CD4-positive, alpha-beta memory T cell (primary cell): ENCODE data around the gene ZDHHC14. TPM values are rescaled to one million over a fixed set of nuclear protein-coding genes. Genes with fewer than 3 reads are reported as not detected.
"Not testable (repeated sequence)": the region's sequence is repeated elsewhere in the genome, so short reads cannot be mapped to it uniquely, and the experiment has no call there.

Experiments
- CTCF ChIA-PET: fragments of 350-600 bp; sonication (Branson Sonifier 250); formaldehyde crosslinking; loops from one replicate; lab custom pipeline; 2021; ENCODE audit warnings: inconsistent platforms; ENCODE audit not compliant: partially characterized antibody; lab: Charles Lee
- POLR2A ChIA-PET: fragments of 350-600 bp; sonication (Branson Sonifier 250); formaldehyde crosslinking; loops from one replicate; lab custom pipeline; 2021; ENCODE audit not compliant: partially characterized antibody; lab: Charles Lee
- DNase-seq, 5 donors: peaks; one replicate each; pipeline versions ENCODE4 v3.0.0 to v3.0.0-alpha.2; 2020 to 2022; ENCODE audit warnings: mixed read lengths in 1 of 5
- H3K27ac ChIP-seq: one replicate; pipeline ENCODE4 v1.7.0; 2013; ENCODE audit warnings: low read depth, low read length
- H3K27me3 ChIP-seq: 2 replicates; pipeline ENCODE4 v1.7.0; 2013; ENCODE audit warnings: mild to moderate bottlenecking, low read length, moderate library complexity; ENCODE audit not compliant: insufficient read depth
- H3K36me3 ChIP-seq: 2 replicates; pipeline ENCODE4 v1.7.0; 2013; ENCODE audit warnings: mild to moderate bottlenecking, low read length, moderate library complexity; ENCODE audit not compliant: insufficient read depth
- H3K4me1 ChIP-seq: 2 replicates; pipeline ENCODE4 v1.7.0; 2013; ENCODE audit warnings: mild to moderate bottlenecking, low read length, moderate library complexity; ENCODE audit not compliant: insufficient read depth
- H3K4me3 ChIP-seq, 2 donors: one replicate each; pipeline ENCODE4 v1.7.0; 2013; ENCODE audit warnings: low read length in 2 of 2, mild to moderate bottlenecking in 1 of 2
- H3K9me3 ChIP-seq, 2 donors: one replicate each; pipeline ENCODE4 v1.7.0; 2013; ENCODE audit warnings: low read length in 2 of 2, control low read depth in 1 of 2; ENCODE audit not compliant: control insufficient read depth in 1 of 2
- H3K27ac Mint-ChIP-seq, 7 donors: one replicate each; pipeline ENCODE4 v1.8.0; 2020 to 2021; ENCODE audit warnings: mixed read lengths in 7 of 7, mild to moderate bottlenecking in 6 of 7, inconsistent platforms in 3 of 7, moderate library complexity in 3 of 7
- H3K27me3 Mint-ChIP-seq, 2 donors: one replicate each; pipeline ENCODE4 v1.8.0; 2020 to 2021; ENCODE audit warnings: mixed read lengths in 2 of 2
- H3K36me3 Mint-ChIP-seq, 2 donors: one replicate each; pipeline ENCODE4 v1.8.0; 2020 to 2021; ENCODE audit warnings: mixed read lengths in 2 of 2, inconsistent platforms in 1 of 2, mild to moderate bottlenecking in 1 of 2
- H3K4me1 Mint-ChIP-seq, 4 donors: one replicate each; pipeline ENCODE4 v1.8.0; 2020 to 2021; ENCODE audit warnings: mixed read lengths in 4 of 4, mild to moderate bottlenecking in 1 of 4
- H3K4me3 Mint-ChIP-seq, 8 donors: one replicate each; pipeline ENCODE4 v1.8.0; 2020 to 2021; ENCODE audit warnings: mixed read lengths in 8 of 8, mild to moderate bottlenecking in 7 of 8, moderate library complexity in 6 of 8, inconsistent platforms in 3 of 8
- H3K9me3 Mint-ChIP-seq, 8 donors: one replicate each; pipeline ENCODE4 v1.8.0; 2020 to 2021; ENCODE audit warnings: mixed read lengths in 8 of 8, mild to moderate bottlenecking in 5 of 8, inconsistent platforms in 3 of 8, moderate library complexity in 1 of 8
- intact Hi-C: fragments of 100-400 bp; cut with micrococcal nuclease; formaldehyde crosslinking; loops from one replicate; pipeline ENCODE4 v1.15.1; 2023
- polyA plus RNA-seq, 2 donors: library from polyadenylated mRNA; unstranded; fragments of 300-500 nt; fragmentation: Illumina TruSeq; gene quantifications; one replicate each; pipeline ENCODE4 v1.2.3, GENCODE V29; 2021
- total RNA-seq, 2 experiments: library from RNA; stranded (reverse); gene quantifications; one replicate each; pipeline ENCODE4 v1.2.3, GENCODE V29; 2021

Gene ZDHHC14
- total and polyA plus RNA-seq, 4 experiments from 2014 or later: 1.5 to 1.9 (median 1.7) TPM

DNA sequence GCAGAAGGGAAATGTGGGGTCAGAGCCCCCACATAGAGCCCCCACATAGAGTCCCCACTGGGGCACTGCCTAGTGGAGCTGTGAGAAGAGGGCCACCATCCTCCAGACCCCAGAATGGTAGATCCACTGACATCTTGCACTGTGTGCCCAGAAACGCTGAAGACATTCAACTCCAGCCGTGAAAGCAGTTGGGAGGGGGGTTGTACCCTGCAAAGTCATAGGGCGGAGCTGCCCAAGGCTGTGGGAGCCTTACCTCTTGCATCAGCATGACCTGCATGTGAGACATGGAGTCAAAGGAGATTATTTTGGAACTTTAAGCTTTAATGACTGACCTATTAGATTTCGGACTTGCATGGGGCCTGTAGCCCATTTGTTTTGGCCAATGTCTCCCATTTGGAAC, 209.7 kb downstream of the ZDHHC14 start:
- intact Hi-C loops, H3K27ac Mint-ChIP-seq, DNase-seq: not testable (repeated sequence)

DNA sequence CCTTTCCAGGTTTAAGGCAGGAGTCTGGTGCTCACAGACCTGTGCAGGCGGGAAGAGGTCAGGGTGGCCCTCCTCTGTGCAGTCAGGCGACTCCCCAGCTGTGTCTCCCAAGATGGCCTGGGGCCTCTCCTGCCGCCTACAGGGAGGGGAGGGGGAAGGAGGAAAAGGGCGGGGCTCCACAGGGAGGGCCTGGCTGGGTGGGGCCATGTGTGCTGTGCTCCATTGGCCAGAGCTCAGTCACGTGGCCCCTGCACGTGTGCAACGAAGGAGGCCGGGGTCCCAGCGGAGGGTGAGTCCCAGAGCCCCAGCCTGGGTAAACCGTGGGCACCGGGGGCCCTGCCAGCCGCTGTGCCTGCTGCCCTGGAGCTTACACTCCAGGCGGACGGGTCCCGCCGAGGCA, 211.6 kb downstream of the ZDHHC14 start:
- ChIA-PET CTCF (no interaction called here), POLR2A (no interaction called here)
- H3K4me1 ChIP-seq: no peaks in the 10 kb centered on the region
- Mint-ChIP-seq H3K4me1 (no peaks in the 10 kb centered on the region), H3K4me3 (peak overlapping the region in 1 of 8 donors; percentile 15), H3K27ac (peak overlapping the region in 1 of 7 donors; percentile 27), H3K36me3 (peaks cover 1 to 24% of the 10 kb centered on the region in 2 donors), H3K27me3 (no peaks in the 10 kb centered on the region), H3K9me3 (peaks cover 0 to 25% (median 16%) of the 10 kb centered on the region in 8 donors)
- H3K27me3 ChIP-seq: no peaks in the 10 kb centered on the region
- DNase-seq: no peak
- no peak overlapping the region for H3K4me3 ChIP-seq
- intact Hi-C loops: no loop called here
- H3K27ac ChIP-seq: no peak overlapping the region
- H3K9me3 ChIP-seq: no peaks in the 10 kb centered on the region
- no peaks in the 10 kb centered on the region for H3K36me3 ChIP-seq

More for the DNA sequence above, 209.7 kb downstream of the ZDHHC14 start:
- H3K4me3 ChIP-seq, H3K27me3 Mint-ChIP-seq, H3K27me3 ChIP-seq, CTCF ChIA-PET, H3K9me3 ChIP-seq, POLR2A ChIA-PET, H3K27ac ChIP-seq, H3K4me1 ChIP-seq, H3K36me3 ChIP-seq, H3K4me1 Mint-ChIP-seq, H3K4me3 Mint-ChIP-seq: not testable (repeated sequence)
- Mint-ChIP-seq H3K36me3 (peaks cover 1 to 20% of the 10 kb centered on the region in 2 donors), H3K9me3 (peaks cover 0 to 25% (median 16%) of the 10 kb centered on the region in 8 donors)

DNA sequence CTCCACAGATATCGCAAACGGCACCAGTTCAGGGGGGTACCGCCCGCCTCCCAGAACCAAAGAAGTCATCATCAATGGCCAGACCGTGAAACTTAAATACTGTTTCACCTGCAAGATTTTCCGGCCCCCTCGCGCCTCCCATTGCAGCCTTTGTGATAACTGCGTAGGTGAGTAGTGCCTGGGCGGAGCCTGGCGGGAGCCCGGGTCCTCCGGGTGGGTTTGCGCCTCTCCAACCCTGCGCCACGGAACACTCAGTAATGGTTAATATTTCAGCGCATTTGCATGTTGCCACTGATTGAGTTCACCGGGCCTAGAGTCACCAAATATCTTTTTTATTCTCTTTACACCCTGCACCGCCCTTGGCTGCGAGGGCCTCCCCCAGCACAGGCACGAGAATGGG, 212.0 kb downstream of the ZDHHC14 start:
- peaks cover 1 to 24% of the 10 kb centered on the region in 2 donors for H3K36me3 Mint-ChIP-seq

DNA sequence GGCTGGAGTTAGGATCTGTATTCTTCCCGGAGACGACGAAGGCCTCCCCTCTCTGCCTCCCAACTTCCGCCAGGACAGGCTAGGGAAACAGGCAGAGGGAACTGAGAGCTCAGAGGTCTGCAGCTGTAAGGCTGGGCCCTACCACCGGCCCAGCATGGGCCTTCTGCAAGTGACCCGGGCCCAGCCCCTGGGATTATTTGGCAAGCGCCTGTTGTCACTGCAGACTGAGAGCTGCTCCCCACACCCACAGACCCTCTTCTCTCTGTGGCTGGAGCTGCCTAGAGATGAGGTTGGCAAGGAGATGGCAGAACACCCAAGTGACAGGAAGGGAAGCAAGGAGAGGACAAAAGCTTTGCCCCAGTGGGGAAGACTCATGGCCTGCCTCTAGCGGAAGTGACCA, 212.6 kb downstream of the ZDHHC14 start:
- Mint-ChIP-seq H3K9me3 (peaks cover 0 to 24% (median 16%) of the 10 kb centered on the region in 8 donors), H3K36me3 (peaks cover 1 to 22% of the 10 kb centered on the region in 2 donors), H3K4me3 (no peak overlapping the region), H3K27ac (no peak overlapping the region), H3K27me3 (no peaks in the 10 kb centered on the region), H3K4me1 (peaks cover 0 to 3% (median under 1%) of the 10 kb centered on the region in 4 donors)
- DNase-seq: no peak
- POLR2A ChIA-PET: no interaction called here
- Histone ChIP-seq H3K4me1 (no peaks in the 10 kb centered on the region), H3K4me3 (no peak overlapping the region), H3K27me3 (no peaks in the 10 kb centered on the region), H3K9me3 (no peaks in the 10 kb centered on the region), H3K27ac (no peak overlapping the region), H3K36me3 (no peaks in the 10 kb centered on the region)
- CTCF ChIA-PET: interaction anchor here (1.3 kb wide), 1 partner anchor 279 kb away, joined by 5 read pairs; no protein-coding TSS in a partner anchor
- intact Hi-C loops: no loop called here

More for the DNA sequence above, 212.0 kb downstream of the ZDHHC14 start:
- intact Hi-C loops: no loop called here
- no peaks in the 10 kb centered on the region for H3K27me3 Mint-ChIP-seq
- ChIA-PET POLR2A (no interaction called here), CTCF (interaction anchor here (1.3 kb wide), 1 partner anchor 278 kb away, joined by 5 read pairs; no protein-coding TSS in a partner anchor)
- Histone ChIP-seq H3K27ac (no peak overlapping the region), H3K27me3 (no peaks in the 10 kb centered on the region), H3K9me3 (no peaks in the 10 kb centered on the region), H3K4me1 (no peaks in the 10 kb centered on the region), H3K36me3 (no peaks in the 10 kb centered on the region), H3K4me3 (no peak overlapping the region)
- peak overlapping the region in 1 of 8 donors; percentile 15 for H3K4me3 Mint-ChIP-seq
- peaks cover 0 to 2% (median under 1%) of the 10 kb centered on the region in 4 donors for H3K4me1 Mint-ChIP-seq
- H3K9me3 Mint-ChIP-seq: peaks cover 0 to 25% (median 16%) of the 10 kb centered on the region in 8 donors
- H3K27ac Mint-ChIP-seq: no peak overlapping the region
- DNase-seq: no peak

DNA sequence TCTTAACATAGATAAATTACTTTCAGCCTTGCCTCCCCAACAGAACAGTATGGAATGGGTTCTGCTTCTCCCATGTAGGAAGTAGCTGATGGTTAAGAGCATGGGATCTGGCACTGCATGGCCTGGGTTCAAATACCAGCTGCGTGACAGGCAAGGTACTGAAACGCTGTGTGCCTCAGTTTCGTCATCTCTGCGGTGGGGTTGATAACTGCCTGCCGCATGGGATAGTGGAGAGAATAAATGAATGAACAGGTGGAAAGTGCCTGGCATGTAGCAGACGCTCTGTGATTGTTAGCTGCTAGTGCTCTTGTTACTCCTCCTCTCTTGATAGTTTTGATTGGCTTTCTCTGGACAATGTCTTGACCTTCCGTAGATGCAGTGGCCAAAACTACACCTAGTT, 213.3 kb downstream of the ZDHHC14 start:
- ChIA-PET POLR2A (no interaction called here), CTCF (no interaction called here)
- Mint-ChIP-seq H3K36me3 (peaks cover 1 to 17% of the 10 kb centered on the region in 2 donors), H3K27ac (no peak overlapping the region), H3K4me3 (no peak overlapping the region), H3K9me3 (peaks cover 0 to 19% (median 11%) of the 10 kb centered on the region in 8 donors), H3K27me3 (no peaks in the 10 kb centered on the region), H3K4me1 (peaks cover 0 to 3% (median under 1%) of the 10 kb centered on the region in 4 donors)
- Histone ChIP-seq H3K4me1 (no peaks in the 10 kb centered on the region), H3K36me3 (no peaks in the 10 kb centered on the region), H3K27me3 (no peaks in the 10 kb centered on the region), H3K27ac (no peak overlapping the region), H3K4me3 (no peak overlapping the region), H3K9me3 (no peaks in the 10 kb centered on the region)
- DNase-seq: no peak
- intact Hi-C loops: no loop called here

DNA sequence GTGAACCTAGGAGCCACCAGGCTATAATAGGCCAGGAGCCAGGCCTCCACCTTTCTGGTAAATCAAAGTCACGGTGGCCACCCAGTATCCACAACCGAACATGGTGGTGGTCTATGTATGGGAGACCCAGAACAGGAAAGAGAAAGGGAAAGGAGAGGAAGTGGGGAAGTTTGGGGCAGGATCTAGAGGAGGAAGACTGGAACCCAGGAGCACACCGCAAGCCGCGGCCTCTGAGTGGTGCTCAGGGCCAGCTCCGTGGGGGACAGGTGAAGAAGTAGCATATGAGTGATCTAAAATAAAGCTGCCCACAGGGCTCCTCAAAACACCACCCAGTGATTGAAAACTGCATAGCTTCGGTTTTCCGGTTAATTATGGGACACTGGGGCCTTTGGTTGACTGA, 214.8 kb downstream of the ZDHHC14 start:
- no peaks in the 10 kb centered on the region for H3K27me3 ChIP-seq
- no peak overlapping the region for H3K4me3 ChIP-seq
- Mint-ChIP-seq H3K27me3 (no peaks in the 10 kb centered on the region), H3K4me3 (no peak overlapping the region), H3K4me1 (peaks cover 0 to 3% (median under 1%) of the 10 kb centered on the region in 4 donors), H3K27ac (no peak overlapping the region), H3K36me3 (peaks cover 0 to 12% of the 10 kb centered on the region in 2 donors), H3K9me3 (peaks cover 0 to 9% (median 4%) of the 10 kb centered on the region in 8 donors)
- POLR2A ChIA-PET: no interaction called here
- H3K9me3 ChIP-seq: no peaks in the 10 kb centered on the region
- no peak for DNase-seq
- intact Hi-C loops: no loop called here
- CTCF ChIA-PET: interaction anchor here (0.6 to 2.2 kb wide), 5 partner anchors 54 to 281 kb away, joined by 3 to 10 read pairs (median 3); no protein-coding TSS in a partner anchor
- no peaks in the 10 kb centered on the region for H3K36me3 ChIP-seq
- H3K4me1 ChIP-seq: no peaks in the 10 kb centered on the region
- H3K27ac ChIP-seq: no peak overlapping the region

DNA sequence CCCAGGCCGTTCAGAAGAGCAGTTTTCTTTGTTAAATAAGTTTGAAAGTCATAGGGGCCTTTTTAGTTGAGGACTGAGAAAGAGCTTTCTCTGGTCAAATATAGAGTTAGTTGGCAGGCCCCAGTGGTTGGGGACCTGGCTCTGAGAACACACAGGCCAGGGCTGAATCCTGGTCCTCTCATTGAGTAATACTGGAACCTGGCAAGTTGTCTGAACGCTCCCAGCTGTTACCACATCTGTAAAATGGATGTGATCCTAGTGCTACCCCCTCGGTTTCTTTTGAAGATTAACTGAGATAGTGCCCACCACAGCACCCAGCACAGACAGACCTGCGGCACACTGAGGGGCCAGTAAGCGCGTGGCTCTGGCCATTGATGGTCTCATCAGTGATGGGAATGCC, 215.5 kb downstream of the ZDHHC14 start:
- Histone ChIP-seq H3K36me3 (no peaks in the 10 kb centered on the region), H3K4me1 (no peaks in the 10 kb centered on the region), H3K27ac (no peak overlapping the region), H3K4me3 (no peak overlapping the region), H3K27me3 (no peaks in the 10 kb centered on the region), H3K9me3 (no peaks in the 10 kb centered on the region)
- POLR2A ChIA-PET: no interaction called here
- Mint-ChIP-seq H3K27me3 (no peaks in the 10 kb centered on the region), H3K9me3 (peaks cover 0 to 3% (median under 1%) of the 10 kb centered on the region in 8 donors), H3K4me3 (no peak overlapping the region), H3K4me1 (peaks cover 0 to 3% (median under 1%) of the 10 kb centered on the region in 4 donors), H3K27ac (no peak overlapping the region), H3K36me3 (peaks cover 0 to 5% of the 10 kb centered on the region in 2 donors)
- DNase-seq: no peak
- CTCF ChIA-PET: interaction anchor here (0.6 to 2.2 kb wide), 7 partner anchors 55 to 282 kb away, joined by 3 to 10 read pairs (median 3); no protein-coding TSS in a partner anchor
- intact Hi-C loops: no loop called here
